ENCODE results near the gene TREML2. TPM values are rescaled to one million over a fixed set of nuclear protein-coding genes. Genes with fewer than 3 reads are reported as not detected.

Gene TREML2
- total RNA-seq, 1 donor from 2014 or later, result not detected

Other genes with a start within 250 kb of the TREML2 start
- gene UNC5CL, start 161.9 kb downstream of the TREML2 start, total RNA-seq (ENCODE audit: unreplicated experiment), result 1.0 TPM
- gene TSPO2, start 158.7 kb downstream of the TREML2 start, total RNA-seq (ENCODE audit: unreplicated experiment), result not detected
- 0.61 TPM for gene APOBEC2, start 147.9 kb downstream of the TREML2 start, total RNA-seq (ENCODE audit: unreplicated experiment)
- 24.4 TPM for gene OARD1, start 128.8 kb downstream of the TREML2 start, total RNA-seq (ENCODE audit: unreplicated experiment)
- gene NFYA, start 128.2 kb downstream of the TREML2 start, total RNA-seq (ENCODE audit: unreplicated experiment), result 47.8 TPM
- gene TREML1, start 46.8 kb downstream of the TREML2 start, total RNA-seq (ENCODE audit: unreplicated experiment), result not detected
- not detected for gene TREM2, start 38.0 kb downstream of the TREML2 start, total RNA-seq (ENCODE audit: unreplicated experiment)
- not detected for gene TREML4, start 27.2 kb upstream of the TREML2 start, total RNA-seq (ENCODE audit: unreplicated experiment)
- gene TREM1, start 85.5 kb upstream of the TREML2 start, total RNA-seq (ENCODE audit: unreplicated experiment), result not detected
- not detected for gene NCR2, start 134.5 kb upstream of the TREML2 start, total RNA-seq (ENCODE audit: unreplicated experiment)